Measurements from ENCODE around the gene CHFR.
"Not testable (repeated sequence)": the region's sequence is repeated elsewhere in the genome, so short reads cannot be mapped to it uniquely, and the experiment has no call there.

The CHFR gene

DNA sequence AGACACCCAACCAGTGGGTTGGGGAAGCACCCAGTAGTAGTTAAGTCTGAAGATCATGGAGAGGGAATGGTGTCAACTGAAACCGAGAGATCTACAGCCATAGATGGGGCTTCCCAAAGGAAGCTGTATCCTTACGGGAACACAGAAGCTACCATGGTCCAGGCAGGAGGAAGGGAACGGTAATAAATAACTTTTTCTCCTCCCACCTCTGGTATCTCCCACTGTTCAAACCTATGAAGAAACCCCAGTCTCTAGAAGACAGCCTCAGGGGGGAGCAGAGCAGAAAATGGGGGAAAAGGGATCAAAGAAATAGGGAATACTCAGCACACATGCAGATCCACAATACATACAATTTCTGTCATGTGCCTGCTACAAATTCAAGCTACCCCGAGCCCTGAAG lies 35.3 kb upstream of the CHFR start:
- TF ChIP-seq, protein P1, sequence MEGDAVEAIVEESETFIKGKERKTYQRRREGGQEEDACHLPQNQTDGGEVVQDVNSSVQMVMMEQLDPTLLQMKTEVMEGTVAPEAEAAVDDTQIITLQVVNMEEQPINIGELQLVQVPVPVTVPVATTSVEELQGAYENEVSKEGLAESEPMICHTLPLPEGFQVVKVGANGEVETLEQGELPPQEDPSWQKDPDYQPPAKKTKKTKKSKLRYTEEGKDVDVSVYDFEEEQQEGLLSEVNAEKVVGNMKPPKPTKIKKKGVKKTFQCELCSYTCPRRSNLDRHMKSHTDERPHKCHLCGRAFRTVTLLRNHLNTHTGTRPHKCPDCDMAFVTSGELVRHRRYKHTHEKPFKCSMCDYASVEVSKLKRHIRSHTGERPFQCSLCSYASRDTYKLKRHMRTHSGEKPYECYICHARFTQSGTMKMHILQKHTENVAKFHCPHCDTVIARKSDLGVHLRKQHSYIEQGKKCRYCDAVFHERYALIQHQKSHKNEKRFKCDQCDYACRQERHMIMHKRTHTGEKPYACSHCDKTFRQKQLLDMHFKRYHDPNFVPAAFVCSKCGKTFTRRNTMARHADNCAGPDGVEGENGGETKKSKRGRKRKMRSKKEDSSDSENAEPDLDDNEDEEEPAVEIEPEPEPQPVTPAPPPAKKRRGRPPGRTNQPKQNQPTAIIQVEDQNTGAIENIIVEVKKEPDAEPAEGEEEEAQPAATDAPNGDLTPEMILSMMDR (conservative IDR thresholded peaks at IDR 0.05): no peak
- no peak for TF ChIP-seq ZFX (IDR thresholded peaks at IDR 0.05)
- H3K27ac ChIP-seq: no peak overlapping the region

DNA sequence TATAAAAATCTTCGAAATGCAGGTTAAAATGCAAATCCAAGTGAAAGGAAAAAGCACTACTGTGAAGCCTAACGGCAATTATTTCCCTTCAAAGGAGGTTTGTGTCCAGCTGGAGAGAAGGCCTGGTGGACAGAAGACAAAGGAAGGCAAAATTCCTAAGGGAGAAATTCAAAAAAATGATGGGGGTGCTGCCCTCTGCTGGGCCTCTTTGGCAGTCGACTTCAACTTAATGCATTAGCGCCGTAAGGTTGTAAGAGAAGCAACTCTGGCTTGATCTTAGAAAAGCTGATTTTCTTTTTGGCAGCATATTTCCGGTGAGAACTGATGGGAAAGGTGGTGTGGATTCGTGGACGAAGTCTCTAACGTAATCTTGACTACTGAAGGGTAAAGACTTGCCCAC lies 34.3 kb upstream of the CHFR start:
- no peak overlapping the region for H3K27ac ChIP-seq
- TF ChIP-seq, protein P1 (conservative IDR thresholded peaks at IDR 0.05): peak; percentile 40
- TF ChIP-seq ZFX (IDR thresholded peaks at IDR 0.05): no peak

DNA sequence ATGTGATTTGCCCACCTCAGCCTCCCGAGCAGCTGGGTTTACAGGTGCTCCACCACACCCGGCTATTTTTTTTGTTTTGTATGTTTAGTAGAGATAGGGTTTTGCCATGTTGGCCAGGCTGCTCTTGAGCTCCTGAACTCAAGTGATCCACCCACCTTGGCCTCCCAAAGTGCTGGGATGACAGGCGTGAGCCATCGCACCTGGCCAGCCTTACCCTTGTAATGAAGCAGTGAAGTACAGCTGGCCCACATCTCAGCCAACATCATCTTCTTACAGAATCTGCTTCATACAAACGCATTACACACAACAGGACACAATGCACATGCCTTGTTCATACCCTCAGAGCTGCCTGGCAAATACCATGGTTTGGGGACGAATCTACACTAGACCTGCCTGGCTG lies 31.3 kb upstream of the CHFR start:
- TF ChIP-seq, protein P1 (conservative IDR thresholded peaks at IDR 0.05): no peak
- no peak for TF ChIP-seq ZFX (IDR thresholded peaks at IDR 0.05)
- H3K27ac ChIP-seq: no peak overlapping the region

GRCh38 chr12:132909030-132909368 lies 21.6 kb upstream of the CHFR start:
- peak overlapping the region; percentile 28; the same call in 1 of the 2 replicates for H3K27ac ChIP-seq
- TF ChIP-seq ZFX (IDR thresholded peaks at IDR 0.05): no peak
- TF ChIP-seq, protein P1 (conservative IDR thresholded peaks at IDR 0.05): no peak

DNA sequence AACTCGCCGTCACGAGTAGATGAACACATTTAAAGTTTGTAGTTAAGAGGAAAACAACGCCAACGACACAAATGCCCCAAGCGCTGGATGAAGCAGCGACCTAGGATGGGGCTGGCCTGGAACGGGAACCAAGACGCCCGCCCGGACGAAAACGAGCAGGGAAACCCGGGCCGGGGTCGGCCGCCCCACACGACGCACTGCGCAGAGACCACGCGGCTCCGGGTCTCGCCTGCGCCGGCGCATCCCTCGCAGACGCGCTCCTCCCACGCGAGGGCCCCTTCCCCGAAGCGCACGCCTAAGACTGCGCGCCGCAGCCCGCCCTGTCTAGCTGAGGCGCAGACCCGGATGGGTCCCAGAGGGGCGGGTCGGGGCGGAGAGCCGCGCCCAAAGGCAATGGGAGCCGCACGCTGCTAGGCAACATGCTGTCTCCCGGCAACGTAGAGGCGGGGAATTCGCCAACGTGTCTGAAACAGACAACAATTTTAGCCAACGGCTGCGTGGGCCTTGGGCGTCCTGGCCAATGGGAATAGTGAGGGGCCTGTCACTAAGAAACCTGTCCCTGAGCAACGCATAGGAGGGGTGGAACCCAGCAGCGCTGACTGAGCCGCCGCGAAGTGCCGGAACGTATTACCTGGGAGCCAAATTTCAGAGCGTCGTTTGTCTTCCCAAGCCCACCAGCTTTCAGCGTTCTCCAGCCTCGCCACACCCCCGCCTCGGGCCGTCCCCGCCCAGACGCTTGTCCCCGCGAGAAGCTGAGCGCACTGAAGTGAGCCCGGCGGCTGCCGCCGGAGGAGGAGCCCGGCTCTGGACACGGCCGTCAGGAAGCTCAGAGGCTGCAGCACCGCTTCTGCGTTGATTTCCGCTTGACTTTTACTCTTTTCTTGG lies 21.0 kb upstream of the CHFR start:
- H3K27ac ChIP-seq: peak overlapping the region; percentile 28; the same call in 1 of the 2 replicates
- no peak for TF ChIP-seq ZFX (IDR thresholded peaks at IDR 0.05)
- TF ChIP-seq, protein P1 (conservative IDR thresholded peaks at IDR 0.05): no peak

DNA sequence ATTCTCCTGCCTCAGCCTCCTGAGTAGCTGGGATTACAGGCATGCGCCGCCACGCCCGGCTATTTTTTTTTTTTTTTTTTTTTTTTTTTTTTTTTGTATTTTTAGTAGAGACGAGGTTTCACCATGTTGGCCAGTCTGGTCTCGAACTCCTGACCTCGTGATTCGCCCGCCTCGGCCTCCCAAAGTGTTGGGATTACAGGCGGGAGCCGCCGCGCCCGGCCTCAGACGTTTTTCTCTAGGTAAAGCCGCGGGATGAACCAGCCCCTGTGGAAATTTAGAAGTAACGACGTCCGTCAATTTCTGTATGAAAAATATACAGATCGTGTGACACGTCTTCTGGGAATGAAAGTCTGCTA lies 20.4 kb upstream of the CHFR start:
- not testable (repeated sequence) for H3K27ac ChIP-seq

DNA sequence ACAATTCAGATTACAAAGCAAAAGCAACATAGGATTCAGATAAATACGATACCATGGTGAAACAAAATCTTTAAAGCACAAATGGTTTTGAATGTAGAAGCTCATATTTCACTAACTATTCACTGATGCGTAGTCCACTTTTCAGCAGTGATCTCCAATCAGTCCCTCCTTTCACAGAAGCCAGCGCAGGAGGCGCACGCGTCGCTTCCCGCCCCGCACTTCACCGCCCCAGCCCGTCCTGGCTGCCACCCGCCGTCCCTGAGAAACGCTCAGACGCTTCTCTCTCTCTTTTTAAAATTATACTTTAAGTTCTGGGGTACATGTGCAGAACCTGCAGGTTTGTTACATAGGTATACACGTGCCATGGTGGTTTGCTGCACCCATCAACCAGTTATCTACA lies 19.8 kb upstream of the CHFR start:
- TF ChIP-seq ZFX (IDR thresholded peaks at IDR 0.05): no peak
- TF ChIP-seq, protein P1 (conservative IDR thresholded peaks at IDR 0.05): no peak
- no peak overlapping the region for H3K27ac ChIP-seq

All from C4-2B (cell line).